Endothelial cell of hepatic sinusoid (primary cell): ENCODE measurements around the gene CRACR2A.

Experiments
- in situ Hi-C: cut with HindIII; loops from 2 replicates; pipeline ENCODE4 v1.10.0; 2017; ENCODE audit warnings: low sequenced_read_pairs

Gene CRACR2A

DNA sequence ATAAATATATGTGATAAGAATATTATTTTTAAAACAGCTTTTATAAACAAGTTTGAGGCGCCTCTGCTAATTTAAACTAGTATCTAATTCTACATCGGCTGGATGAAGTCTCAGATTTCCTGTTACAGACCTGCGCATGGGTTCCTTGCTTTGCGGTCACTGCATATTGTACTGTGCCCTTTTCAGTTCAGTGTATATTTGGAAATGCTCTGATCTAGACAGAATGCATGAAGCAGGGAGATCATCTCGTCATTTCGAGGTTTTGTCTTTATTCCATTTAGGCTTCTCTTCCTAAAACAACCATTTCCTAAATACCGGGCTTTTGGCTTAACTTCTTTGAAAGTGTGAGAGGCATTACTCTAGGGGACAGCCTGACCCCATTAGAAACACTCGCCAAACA, 25.6 kb downstream of the CRACR2A start:
- in situ Hi-C loops: no loop called here

DNA sequence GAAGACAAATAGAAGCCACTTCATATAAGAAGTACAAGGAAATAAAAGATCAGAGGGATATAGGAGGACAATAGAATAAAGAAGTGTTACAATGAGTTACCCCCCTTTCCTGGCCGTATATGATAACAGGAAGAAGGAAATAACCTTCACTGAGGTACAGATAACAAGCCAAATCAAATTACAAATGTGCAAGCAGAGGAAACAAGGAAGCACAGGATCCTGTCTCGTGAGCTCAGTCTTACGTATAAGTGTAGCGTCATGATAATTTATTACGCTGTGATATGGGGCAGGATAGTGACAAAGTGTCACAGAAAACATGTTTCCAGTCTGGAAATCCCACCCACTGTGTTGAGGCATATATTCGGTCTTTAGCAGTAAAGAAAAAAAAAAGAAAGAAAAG, 26.5 kb downstream of the CRACR2A start:
- in situ Hi-C loops: no loop called here

DNA sequence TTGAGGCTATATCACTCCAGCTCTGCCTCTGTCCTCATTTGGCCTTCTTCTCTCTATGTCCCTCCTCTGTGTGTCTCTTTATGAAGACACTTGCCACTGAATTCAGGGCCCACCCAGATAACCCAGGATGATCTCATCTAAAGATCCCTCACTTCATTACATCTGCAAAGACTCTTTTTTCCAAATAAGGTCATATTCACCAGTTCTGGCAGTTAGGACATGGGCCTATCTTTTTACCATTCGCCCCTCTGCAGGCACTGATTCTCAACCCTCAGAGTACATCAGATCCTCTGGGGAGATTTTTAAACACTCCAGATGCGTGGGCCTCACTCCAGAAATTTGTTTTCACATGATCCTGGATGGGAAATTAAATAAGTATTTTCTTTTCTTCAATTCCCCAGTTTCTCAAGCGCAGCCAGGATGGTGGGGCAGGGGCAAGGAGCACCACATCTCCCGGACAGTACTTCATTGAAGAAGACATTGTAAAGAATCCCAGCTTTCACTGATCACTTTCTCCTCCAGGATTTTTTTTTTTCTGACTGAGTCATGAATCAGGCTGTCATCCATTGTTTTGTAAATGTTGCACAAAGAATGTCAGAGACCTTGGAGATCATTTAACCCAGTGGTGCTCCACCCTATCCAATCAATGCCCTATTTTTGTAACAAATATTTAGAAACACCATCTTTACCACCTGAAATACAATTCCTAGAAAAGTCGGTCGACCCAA, 27.4 kb downstream of the CRACR2A start:
- in situ Hi-C loops: no loop called here

DNA sequence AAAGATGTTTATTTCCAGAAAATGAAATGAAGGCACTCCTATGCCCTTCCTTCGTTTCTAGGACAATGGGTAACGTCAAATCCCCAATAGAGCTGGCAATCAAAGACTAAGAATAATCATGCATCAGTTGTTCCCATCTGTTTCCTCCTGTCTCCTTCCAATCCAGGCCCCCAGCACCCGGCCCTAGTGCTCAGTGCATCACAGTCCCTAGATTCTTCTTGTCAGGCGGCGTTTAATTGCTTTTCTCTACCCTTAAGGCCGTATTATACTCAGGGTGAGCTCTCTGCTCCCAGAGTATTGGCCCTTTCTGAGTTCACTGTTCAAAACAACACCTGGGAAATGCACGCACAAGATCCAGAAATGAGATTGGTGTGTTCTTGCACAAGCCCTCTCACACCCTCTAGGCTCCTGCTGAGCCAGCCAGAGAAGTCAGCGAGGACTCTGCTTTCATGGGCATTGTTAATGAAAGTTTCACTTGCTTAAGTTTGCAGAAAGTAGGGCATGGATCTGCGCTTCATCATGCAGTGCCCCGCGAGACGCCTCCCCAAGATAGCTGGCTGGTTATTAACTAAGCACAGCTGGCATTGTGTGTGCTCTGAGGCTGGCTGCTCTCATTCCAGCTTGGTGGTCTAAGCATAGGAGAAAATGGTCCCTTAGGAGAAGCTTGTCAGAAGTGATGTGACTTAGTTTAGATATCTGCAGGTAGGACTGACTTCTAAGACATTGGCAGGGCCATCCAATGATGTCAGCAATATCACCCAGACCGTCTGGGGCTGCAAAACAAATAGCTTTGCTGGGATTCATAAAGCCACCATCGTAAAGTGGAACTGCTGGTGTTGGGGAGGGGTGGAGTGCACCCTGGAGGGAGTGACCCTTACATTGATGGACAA, 28.7 kb downstream of the CRACR2A start:
- in situ Hi-C loops: no loop called here

DNA sequence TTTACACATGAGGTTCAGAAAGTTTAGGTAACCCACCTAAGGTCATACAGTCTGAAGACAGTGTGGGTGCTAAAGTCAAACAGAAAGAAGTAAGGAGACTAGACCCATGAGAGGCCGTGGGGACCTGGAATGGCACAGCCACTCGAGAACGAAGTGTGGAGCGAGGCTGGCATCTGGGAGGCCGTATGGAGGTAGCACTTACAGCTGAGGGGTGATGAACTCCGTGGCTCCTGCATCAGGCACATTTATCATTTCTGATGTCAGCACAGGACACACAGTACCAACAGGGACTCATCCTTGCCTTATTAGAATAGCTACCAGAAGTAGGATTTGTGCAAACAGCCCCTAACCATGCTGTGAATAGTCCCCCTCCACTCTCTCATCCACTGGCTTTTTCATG, 30.5 kb downstream of the CRACR2A start:
- in situ Hi-C loops: no loop called here

DNA sequence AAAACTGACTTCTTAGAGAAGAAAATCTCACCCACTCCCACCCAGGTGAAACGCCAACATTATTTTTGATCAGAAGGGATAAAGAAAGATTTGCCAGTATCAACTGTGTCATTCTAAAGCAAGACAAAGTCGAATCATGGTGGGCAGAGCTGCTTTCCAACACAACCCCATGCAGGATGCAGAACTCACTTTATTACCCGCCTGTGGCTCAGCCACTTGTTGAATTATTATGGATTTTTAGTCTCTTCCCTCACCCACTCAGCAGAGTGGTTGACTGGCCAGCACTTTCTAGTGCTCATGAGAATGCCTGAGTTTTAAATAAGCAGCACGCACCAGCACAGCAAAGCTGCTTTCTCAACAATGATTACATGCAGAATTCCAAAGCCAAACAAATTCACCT, 32.1 kb downstream of the CRACR2A start:
- in situ Hi-C loops: no loop called here

DNA sequence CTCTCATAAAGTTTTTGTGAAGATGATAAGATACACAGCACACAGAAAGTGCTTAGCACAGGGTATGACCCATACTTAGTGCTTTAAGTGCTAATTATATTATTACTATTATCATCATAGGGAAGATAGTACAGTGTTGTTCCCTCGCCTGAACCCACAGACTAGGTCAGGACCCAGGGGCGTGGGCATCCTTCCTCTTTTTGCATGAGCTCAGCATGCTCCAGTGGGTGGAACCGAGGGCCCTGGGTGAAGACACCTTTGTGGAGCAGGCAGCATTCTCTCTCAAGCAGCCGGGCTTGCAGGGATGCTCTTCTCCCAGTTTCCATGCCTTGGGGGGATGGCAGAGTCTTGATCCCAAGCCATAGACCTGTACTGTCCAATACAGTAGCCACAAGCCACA, 34.8 kb downstream of the CRACR2A start:
- in situ Hi-C loops: no loop called here

DNA sequence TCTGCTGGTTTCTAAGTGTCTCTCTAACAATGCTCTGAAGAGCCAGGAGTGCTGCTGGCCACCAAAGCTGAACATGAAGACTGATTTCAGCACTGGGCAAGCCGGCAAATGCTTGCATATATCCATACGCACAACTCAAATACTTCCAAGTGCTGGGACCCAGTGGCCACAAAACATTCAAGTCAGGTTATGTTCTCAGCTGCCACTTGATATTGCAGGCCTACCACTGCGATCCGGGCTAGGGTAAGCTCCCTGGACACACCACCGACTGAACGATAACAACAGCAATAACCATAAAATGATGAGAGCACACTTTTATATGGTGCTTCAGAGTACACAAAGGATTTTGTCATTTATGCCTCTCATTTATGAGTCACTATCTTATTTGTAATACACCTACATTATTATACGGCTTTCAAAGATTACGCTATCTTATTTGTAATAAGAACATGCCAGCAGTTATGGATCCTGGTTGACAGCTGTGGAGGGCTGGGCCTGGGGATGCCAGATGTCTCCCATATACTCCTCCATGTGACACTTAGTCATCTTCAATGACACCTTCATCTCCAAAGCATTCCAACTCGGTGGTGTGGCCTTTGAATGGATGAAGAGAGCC, 35.5 kb downstream of the CRACR2A start:
- in situ Hi-C loops: no loop called here

DNA sequence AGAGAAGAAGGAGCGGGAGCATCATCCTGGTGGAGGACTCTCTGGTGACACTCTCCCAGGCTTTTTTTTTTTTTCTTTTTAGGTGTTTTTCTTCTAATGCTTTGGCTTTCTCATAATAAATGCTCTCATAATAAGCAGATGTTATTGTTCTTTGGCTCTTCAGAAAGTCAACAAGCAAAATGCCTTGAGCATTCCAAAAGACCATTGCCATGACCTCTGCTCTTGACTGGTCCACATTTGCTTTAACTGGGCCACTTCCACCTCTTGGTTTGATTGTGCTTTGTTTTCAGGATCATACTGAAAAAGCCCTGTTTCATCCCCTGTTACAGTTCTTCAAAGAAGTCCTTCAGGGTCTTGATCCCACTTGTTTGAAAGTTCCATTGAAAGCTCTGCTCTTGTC, 36.9 kb downstream of the CRACR2A start:
- in situ Hi-C loops: no loop called here

DNA sequence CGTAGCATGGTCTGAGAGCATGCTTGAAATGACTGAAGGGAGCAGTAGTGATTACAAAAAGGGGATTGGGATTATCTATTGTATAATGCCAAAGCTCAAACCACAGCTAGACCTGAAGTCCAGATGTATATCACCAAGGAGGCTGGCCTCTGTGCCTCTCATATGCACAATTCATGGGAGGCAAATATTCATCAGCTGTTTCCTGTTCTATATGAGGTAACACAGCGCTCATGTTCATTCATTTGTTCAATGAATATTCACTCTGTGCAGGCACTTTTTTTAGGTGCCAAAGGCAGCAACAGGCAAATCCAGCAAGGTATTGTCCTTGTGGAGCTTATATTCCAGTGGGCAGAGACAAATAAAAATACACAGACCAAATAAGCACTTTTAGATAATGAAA, 39.0 kb downstream of the CRACR2A start:
- in situ Hi-C loops: no loop called here

DNA sequence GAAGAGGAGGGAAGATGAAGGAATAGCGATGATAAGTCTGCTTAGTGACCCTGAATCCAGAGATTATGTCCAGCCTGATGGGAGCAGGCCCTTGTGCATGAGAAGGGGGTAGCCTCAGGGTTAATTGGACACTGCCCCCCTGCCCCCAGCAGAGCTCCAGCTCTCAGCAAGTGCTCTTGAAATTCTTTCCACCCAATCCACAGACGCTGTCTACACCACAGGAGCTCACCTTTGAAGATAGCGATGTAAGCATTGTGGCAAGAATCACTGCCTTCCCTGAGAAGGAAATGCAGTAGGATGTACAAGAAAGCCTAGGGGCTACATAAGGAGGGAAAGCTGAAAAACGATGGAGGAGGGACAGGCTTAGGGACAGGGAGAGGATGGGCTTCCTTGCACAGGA, 39.4 kb downstream of the CRACR2A start:
- in situ Hi-C loops: no loop called here

DNA sequence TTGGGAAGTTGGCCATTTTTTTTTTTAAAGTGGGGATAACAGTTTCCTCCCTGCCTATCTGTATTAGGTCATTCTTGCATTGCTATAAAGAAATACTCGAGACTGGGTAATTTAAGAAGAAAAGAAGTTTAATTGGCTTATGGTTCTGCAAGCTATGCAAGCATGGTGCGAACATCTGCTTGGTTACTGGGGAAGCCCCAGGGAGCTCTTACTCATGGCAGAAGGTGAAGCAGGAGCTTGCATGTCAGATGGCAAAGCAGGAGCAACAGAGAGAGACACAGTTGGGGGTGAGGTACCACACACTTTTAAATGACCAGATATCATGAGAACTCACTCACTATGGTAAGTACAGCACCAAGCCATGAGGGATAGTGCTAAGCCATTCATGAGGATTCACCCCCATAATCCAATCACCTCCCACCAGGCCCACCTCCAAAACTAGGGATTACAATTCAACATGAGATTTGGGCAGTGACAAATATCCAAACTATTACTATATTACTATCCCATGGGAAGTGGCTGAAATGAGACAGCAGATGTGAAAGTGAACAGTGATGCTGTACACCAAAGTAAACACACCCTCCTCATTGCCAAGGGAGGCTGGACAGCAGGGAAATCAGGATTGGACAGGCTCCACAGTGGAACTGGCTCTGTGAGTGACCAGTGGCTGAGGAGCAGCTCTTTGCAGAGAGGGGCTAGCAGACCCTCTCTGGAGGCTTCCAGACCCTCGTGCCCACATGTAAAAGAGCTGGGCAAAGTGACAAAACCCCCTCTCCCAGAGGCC, 40.5 kb downstream of the CRACR2A start:
- in situ Hi-C loops: no loop called here

DNA sequence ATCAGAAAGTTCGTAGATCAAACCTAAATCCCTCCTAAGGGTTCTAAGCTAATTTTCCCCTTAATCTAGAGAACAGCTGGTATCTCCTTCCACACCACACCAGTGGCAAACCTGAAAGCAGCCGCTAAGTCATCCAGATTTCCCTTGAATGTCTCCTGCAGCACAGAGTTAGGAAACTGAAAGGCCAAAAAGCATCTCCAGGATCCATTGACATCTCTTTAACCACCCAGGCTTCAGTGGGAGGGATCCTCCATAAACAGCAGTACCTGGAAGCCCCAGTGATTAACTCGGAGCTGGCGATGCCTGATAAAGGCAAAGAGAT, 47.6 kb downstream of the CRACR2A start:
- in situ Hi-C loops: no loop called here

DNA sequence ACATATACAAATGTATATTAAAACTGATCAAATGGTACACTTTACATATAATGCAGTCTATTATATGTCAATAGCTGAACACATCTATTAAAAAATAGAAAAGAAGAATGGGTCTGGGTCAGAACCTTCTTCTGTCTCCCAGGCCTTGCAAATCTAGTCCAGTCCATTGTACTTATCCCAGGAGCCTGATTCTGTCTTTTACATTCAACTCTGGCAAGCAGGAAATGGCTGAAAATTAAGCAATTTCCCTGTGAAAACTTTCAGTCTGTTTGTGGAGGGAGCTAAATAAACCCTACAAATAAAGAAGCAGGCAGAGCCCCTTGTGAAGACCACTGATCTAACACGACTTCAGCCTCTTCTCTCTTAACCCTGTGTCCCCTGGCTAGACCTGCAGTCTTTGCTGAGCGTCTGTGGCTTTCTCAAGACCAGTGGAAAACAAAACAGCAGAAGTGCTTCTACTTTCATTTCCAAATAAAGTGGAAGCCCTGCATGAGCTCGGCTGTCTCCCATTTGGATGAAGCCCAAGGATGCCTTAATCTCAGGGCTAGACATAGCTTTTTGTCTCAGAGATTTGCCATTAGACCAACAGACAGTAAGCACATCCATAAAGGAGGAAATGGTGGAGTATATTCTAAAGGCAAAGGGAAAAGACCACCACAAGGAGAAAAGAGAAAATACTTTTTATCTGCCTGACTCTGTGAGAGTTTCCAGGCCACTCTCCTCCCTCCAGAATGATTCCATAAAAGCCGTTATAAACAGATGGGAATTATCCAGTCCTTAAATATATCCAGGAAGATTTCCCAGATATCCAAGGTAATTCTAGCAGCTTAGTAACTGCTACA, 48.2 kb downstream of the CRACR2A start:
- in situ Hi-C loops: no loop called here

DNA sequence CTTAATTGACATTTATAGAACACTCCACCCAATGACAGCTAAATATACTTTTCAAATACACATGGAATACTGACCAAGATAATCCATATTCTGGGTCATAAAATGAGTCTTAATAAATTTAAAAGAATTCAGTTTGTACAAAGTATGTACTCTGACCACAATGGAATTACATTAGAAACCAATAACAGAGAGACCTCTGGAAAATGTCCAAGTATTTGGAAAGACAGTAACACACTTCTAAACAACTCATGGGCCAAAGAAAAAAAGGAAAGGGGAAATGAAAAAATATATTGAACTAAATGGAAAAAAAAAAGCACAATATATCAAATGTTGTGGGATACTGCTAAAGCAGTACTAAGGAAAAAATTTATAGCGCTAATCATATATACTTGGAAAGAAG, 52.0 kb downstream of the CRACR2A start:
- in situ Hi-C loops: no loop called here

DNA sequence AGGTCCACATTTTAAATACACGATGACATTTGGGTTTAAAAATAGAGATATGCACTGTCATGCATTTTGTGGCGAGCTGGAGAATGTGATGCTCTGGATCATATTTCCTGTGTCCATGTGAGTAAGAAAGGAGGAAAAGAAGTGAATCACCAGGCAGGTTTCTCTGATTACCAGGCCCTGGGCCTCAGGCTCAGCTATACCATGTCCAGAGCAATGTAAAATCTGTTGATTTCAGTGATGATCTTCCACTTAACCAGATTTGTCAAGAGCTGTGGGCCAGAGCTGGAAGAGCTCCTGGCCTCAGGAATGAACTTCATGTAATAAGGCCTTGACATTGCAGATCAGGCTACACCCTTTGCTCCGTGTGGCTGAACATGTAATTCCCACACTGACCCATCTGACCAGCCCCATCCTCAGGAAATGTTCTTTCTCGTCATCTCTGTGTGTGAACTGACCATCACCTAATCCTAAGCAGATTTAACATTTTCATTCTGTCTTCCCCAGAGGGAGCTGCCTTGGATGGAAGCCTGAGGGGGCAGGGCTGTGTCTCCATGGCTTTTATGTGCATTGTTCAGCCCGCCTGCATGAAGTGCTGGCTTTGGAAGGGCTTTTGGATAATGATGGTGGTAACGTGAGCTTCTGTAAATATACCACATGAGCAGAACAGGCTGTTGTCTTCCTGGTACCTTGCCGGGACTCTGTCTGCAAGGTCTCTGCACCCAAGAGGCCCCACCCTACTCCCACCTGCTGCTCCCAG, 54.5 kb downstream of the CRACR2A start:
- in situ Hi-C loops: no loop called here

DNA sequence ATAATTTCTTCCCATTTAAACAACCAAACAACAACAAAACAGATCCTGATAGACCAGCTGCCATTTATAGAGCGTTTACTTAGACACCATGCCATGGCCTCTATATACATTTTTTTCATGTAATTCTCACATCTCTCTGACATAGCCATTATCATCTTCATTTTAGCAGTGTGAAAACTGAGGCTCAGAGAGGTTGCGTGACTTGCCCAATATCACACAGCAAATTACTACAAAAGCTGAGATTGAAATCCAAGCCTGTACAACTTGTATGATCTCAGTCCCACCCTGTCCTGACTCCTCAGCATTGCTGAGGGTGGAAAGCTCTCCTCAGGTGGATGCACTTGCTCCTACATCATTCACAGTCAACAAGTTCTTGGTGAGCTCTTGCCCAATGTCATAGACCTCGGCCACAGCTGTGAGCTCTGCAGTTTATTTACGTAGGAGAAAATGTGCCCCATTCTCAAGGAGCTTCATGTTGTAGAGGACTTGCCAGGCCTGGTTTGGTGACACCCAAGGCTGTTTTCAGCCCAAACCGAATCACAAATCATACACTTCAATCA, 55.5 kb downstream of the CRACR2A start:
- in situ Hi-C loops: no loop called here

DNA sequence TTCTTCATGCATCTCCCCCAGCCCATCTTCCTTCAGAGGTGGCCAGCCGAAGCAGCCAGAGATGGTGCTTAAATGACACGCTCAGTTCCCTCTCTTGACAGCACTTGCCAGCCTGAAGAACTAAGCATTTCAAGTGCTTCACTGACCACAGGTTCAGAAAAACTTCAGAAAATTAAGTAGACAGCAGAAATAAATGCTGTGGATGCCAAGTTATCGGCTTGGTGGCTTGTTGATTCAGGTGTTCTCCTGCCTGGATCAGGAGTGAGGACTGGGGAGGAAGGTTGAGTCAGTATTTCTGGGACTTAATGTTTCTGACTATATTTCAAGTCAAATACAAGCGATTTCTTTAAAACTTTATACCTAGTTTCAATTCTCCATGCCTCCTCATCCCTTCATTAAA, 58.2 kb downstream of the CRACR2A start:
- in situ Hi-C loops: no loop called here

DNA sequence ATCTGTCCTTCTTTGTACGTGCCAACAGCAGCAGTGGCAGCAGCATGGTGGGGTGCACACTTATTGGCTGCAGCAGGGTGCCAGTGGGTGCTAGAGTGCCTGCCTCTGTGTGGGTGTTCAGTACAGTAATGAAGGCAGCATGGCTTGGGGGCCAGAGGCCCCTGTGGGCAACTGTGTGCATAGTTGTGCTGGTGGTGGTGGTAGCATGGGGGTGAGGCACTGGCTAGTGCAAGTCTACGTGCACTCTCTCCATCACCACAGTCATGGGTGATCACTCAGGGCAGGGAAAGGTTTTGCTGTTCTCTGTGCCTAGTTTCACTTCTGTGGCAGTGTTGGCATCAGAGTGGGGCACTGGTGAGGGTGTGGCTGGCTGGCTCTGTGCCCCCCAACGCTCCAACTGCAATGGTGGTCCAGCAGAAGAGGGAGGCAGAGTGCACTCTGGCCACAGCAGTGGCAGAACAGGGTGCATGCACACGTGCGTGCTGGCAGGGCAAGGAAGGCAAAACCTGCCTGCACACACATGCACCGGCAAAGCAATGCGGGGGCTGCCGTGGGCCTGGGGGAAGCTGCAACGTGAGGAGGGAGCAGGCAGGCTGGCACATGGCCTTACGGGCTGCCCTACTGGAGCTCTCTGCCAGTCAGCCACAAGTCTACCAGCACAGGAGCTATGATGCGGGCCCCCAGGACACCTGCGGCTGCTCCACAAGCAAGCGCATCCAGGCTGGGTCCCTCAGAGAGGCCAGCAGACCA, 60.1 kb downstream of the CRACR2A start:
- in situ Hi-C loops: no loop called here
